Sigmoid colon (tissue), 7 donors: ENCODE measurements around the gene NR6A1. TPM values are rescaled to one million over a fixed set of nuclear protein-coding genes. Genes with fewer than 3 reads are reported as not detected.

Experiments used
- DNase-seq: peaks from one replicate; pipeline ENCODE4 v3.0.0-alpha.2; 2019
- H3K27ac ChIP-seq, 4 donors: fragments of 200-600 bp; sonication (generic); one replicate each; pipeline ENCODE4 v1.5.1; 2016 to 2019; ENCODE audit warnings: mild to moderate bottlenecking in 1 of 4
- H3K27me3 ChIP-seq, 3 donors: fragments of 200-600 bp; sonication (generic); one replicate each; pipeline ENCODE4 v1.5.1; 2019; ENCODE audit warnings: mild to moderate bottlenecking in 1 of 3
- H3K36me3 ChIP-seq, 4 donors: fragments of 200-600 bp; sonication (generic); one replicate each; pipeline ENCODE4 v1.5.1; 2016 to 2019
- H3K4me1 ChIP-seq, 4 donors: fragments of 200-600 bp; sonication (generic); one replicate each; pipeline ENCODE4 v1.5.1; 2017 to 2019
- H3K4me3 ChIP-seq, 4 donors: fragments of 200-600 bp; sonication (generic); one replicate each; pipeline ENCODE4 v1.5.1; 2017 to 2019; ENCODE audit warnings: mild to moderate bottlenecking in 2 of 4, moderate library complexity in 1 of 4
- H3K9me3 ChIP-seq, 4 donors: fragments of 200-600 bp in 3 of 4; sonication (generic) in 3 of 4; one replicate each; pipeline versions ENCODE4 v1.5.1 to v1.6.1; 2013 to 2019
- EP300 ChIP-seq, 4 donors: sonication (generic); formaldehyde crosslinking; IDR thresholded peaks; one replicate each; pipeline ENCODE4 v1.6.1; 2017; ENCODE audit warnings: antibody characterized with exemption in 4 of 4
- POLR2A ChIP-seq, 2 donors: fragments of 450-650 bp; IDR thresholded peaks; one replicate each; pipeline ENCODE4 v1.6.1; 2016; ENCODE audit warnings: antibody characterized with exemption in 2 of 2, mild to moderate bottlenecking in 2 of 2, moderate library complexity in 2 of 2
- POLR2AphosphoS5 ChIP-seq, 4 donors: sonication (generic); formaldehyde crosslinking; IDR thresholded peaks; one replicate each; pipeline ENCODE4 v1.6.1; 2017; ENCODE audit warnings: antibody characterized with exemption in 4 of 4
- WGBS, 2 donors: extraction: QIAGEN DNeasy Blood & Tissue Kit; methylation state at CpG; one replicate each; pipeline ENCODE4 v1.1.7; 2013; 5-methylcytosine and 5-hydroxymethylcytosine counted together
- intact Hi-C: fragments of 100-400 bp; cut with DNase I; formaldehyde crosslinking; loops from one replicate; pipeline ENCODE4 v1.15.1; 2023
- polyA plus RNA-seq, 3 donors: library from polyadenylated mRNA; stranded (reverse); fragments of 200-250 nt; gene quantifications; one replicate each; pipeline ENCODE4 v1.2.3, GENCODE V29; 2013
- total RNA-seq, 4 donors: library from RNA; depleted of rRNA; stranded (reverse); fragments of >200 nt; gene quantifications; one replicate each; pipeline ENCODE4 v1.1.0, GENCODE V29; 2016
- TF ChIP-seq, protein P1 (sequence below), 4 experiments: fragments of 450-650 bp in 3 of 4; fragments of 200-600 bp in 1 of 4; IDR thresholded peaks; one replicate each; pipeline ENCODE4 v1.5.1; 2016 to 2019; ENCODE audit warnings: antibody characterized with exemption in 4 of 4, mild to moderate bottlenecking in 3 of 4, moderate library complexity in 2 of 4
- donor health status: healthy with polysubstance abuse.
- donor health status: Bipolar disorder and iron deficiency.
- donor health status: healthy.

The NR6A1 gene
- total and polyA plus RNA-seq, 7 donors = 0.60 to 3.0 (median 1.8) TPM

DNA sequence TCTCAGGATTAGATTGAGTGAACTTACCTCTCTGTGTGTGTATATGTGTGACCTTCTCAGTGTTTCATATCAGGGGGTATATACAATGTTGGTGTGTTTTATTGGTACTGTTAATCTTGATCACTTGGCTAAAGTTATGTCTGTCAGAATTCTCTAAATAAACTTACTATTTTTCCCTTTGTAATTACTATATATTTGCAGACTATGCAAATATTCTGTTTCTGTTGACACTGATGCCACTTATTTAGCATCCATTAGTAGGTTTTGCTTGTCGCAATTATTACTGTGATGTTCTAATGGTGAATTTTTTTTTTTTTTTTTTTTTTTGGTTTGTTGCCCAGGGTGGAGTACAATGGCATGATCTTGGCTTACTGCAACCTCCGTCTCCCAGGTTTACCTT is 221.0 kb downstream of the NR6A1 start:
- DNase-seq = no peak

DNA sequence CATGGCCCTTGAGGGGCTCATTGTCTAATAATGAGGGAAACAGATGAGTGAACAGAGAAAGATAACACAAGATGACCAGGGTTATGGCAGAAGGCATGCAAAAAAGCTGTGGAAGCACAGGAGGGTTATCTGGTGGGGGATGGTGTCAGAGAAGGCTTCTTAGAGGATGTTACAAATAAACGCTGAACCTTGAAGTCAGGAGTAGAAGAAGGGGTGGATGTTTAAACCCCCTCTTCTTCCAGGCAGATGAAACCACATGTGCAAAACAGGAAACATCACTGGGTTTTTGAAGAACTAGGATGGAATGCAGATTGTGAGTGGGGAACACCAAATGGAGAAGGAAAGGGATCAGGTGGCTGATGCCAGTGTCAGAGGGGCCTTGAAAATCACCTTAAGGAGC is 222.1 kb downstream of the NR6A1 start:
- DNase-seq = no peak
- intact Hi-C loops = no loop called here
- 39 to 80% methylated on average over 1 of the region's 1 CpG for WGBS, 2 donors
- no peaks in the 10 kb centered on the region for H3K27me3 ChIP-seq
- peaks cover 0 to 5% (median 0%) of the 10 kb centered on the region in 4 donors for H3K4me1 ChIP-seq
- no peak overlapping the region for H3K4me3 ChIP-seq
- no peaks in the 10 kb centered on the region for H3K9me3 ChIP-seq
- H3K27ac ChIP-seq = no peak overlapping the region
- TF ChIP-seq, protein P1, sequence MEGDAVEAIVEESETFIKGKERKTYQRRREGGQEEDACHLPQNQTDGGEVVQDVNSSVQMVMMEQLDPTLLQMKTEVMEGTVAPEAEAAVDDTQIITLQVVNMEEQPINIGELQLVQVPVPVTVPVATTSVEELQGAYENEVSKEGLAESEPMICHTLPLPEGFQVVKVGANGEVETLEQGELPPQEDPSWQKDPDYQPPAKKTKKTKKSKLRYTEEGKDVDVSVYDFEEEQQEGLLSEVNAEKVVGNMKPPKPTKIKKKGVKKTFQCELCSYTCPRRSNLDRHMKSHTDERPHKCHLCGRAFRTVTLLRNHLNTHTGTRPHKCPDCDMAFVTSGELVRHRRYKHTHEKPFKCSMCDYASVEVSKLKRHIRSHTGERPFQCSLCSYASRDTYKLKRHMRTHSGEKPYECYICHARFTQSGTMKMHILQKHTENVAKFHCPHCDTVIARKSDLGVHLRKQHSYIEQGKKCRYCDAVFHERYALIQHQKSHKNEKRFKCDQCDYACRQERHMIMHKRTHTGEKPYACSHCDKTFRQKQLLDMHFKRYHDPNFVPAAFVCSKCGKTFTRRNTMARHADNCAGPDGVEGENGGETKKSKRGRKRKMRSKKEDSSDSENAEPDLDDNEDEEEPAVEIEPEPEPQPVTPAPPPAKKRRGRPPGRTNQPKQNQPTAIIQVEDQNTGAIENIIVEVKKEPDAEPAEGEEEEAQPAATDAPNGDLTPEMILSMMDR (IDR thresholded peaks at IDR 0.05) = no peak
- TF ChIP-seq EP300 (IDR thresholded peaks at IDR 0.05) = no peak
- no peak for TF ChIP-seq POLR2A (IDR thresholded peaks at IDR 0.05)
- no peak for TF ChIP-seq POLR2AphosphoS5 (IDR thresholded peaks at IDR 0.05)
- no peaks in the 10 kb centered on the region for H3K36me3 ChIP-seq

More for the DNA sequence above, 221.0 kb downstream of the NR6A1 start:
- TF ChIP-seq POLR2A (IDR thresholded peaks at IDR 0.05) (no peak), EP300 (IDR thresholded peaks at IDR 0.05) (no peak), POLR2AphosphoS5 (IDR thresholded peaks at IDR 0.05) (no peak)
- TF ChIP-seq, protein P1 (IDR thresholded peaks at IDR 0.05) = no peak
- Histone ChIP-seq H3K9me3 (no peaks in the 10 kb centered on the region), H3K27ac (no peak overlapping the region), H3K27me3 (no peaks in the 10 kb centered on the region), H3K4me1 (peaks cover 0 to 6% (median 0%) of the 10 kb centered on the region in 4 donors), H3K36me3 (no peaks in the 10 kb centered on the region), H3K4me3 (no peak overlapping the region)
- 90 to 93% methylated on average over 2 of the region's 2 CpGs for WGBS, 2 donors
- intact Hi-C loops = loop anchor here (5.0 kb wide), 1 partner anchor 162 kb away; no protein-coding TSS in a partner anchor

DNA sequence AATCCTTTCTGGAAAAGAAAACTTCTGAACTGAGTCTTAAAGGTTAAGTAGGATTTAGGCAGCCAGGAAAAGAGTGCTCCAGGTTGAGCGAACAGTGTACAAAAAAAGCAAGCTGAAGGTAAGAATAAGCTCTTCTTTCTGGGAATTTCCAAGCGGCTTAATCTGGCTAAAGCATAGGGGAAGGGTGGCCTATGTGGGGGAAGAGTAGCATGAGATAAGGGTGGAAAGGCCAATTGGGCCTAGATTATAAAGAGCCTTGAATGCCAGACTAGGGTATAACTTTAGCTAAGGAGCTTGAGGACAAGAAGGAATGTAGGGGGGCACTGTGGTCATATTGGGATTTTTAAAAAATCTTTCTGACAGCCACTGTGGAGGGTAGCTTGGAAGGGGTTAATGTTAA is 226.6 kb downstream of the NR6A1 start:
- no peak overlapping the region for H3K27ac ChIP-seq
- H3K27me3 ChIP-seq = no peaks in the 10 kb centered on the region
- no peak for DNase-seq
- H3K4me1 ChIP-seq = no peaks in the 10 kb centered on the region
- 97% methylated on average over 2 of the region's 2 CpGs for WGBS, 2 donors
- H3K36me3 ChIP-seq = no peaks in the 10 kb centered on the region
- no peak overlapping the region for H3K4me3 ChIP-seq
- intact Hi-C loops = no loop called here
- no peaks in the 10 kb centered on the region for H3K9me3 ChIP-seq
- TF ChIP-seq POLR2A (IDR thresholded peaks at IDR 0.05) (no peak), EP300 (IDR thresholded peaks at IDR 0.05) (no peak), POLR2AphosphoS5 (IDR thresholded peaks at IDR 0.05) (no peak)
- TF ChIP-seq, protein P1 (IDR thresholded peaks at IDR 0.05) = no peak

DNA sequence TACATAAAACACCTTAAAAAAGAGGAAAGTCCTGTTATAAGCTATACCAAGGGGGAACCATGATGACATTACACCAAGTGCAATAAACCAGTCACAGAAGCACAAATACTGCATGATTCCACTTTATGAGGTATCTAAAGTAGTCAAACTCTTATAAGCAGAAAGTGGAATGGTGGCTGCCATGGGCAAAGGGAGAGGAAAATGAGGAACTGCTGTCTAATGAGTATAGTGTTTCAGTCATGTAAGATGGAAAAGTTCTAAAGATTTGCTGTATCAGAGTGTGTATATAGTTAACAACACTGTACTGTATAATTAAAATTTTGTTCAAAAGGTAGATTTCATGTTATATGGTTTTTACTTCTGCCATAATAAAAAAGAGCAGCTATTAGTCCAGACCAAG is 229.3 kb downstream of the NR6A1 start:
- Histone ChIP-seq H3K36me3 (peaks cover 0 to 11% (median 2%) of the 10 kb centered on the region in 4 donors), H3K9me3 (no peaks in the 10 kb centered on the region), H3K27me3 (no peaks in the 10 kb centered on the region), H3K4me1 (no peaks in the 10 kb centered on the region), H3K27ac (no peak overlapping the region), H3K4me3 (no peak overlapping the region)
- intact Hi-C loops = no loop called here
- TF ChIP-seq EP300 (IDR thresholded peaks at IDR 0.05) (no peak), POLR2A (IDR thresholded peaks at IDR 0.05) (no peak), POLR2AphosphoS5 (IDR thresholded peaks at IDR 0.05) (no peak)
- TF ChIP-seq, protein P1 (IDR thresholded peaks at IDR 0.05) = no peak
- DNase-seq = no peak

DNA sequence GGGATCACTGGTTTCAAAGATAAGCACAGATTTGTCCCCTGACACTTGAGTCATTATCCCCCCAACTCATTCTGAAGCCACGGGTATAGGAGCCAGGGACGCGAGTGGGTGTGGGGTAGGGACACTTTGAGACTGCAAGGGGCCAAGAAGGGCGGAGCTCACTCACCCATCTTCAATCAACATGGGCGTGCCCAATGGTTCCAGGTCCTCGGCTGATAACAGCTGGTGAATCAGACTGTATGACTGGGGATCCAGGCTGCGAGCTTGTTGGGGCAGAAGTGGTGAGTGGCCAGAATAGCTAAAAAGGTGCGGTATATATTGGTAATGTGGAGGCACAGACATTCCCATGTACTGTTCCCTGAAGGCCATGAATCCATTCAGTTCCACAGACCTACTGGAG is 233.2 kb downstream of the NR6A1 start:
- H3K4me3 ChIP-seq = no peak overlapping the region
- H3K27ac ChIP-seq = no peak overlapping the region
- DNase-seq = no peak
- 48 to 76% methylated on average over 8 of the region's 8 CpGs for WGBS, 2 donors
- TF ChIP-seq POLR2A (IDR thresholded peaks at IDR 0.05) = no peak
- TF ChIP-seq EP300 (IDR thresholded peaks at IDR 0.05) = no peak
- no peaks in the 10 kb centered on the region for H3K9me3 ChIP-seq
- H3K36me3 ChIP-seq = peaks cover 0 to 19% (median 2%) of the 10 kb centered on the region in 4 donors
- H3K27me3 ChIP-seq = no peaks in the 10 kb centered on the region
- intact Hi-C loops = loop anchor here (10.0 kb wide), 2 partner anchors 113 to 413 kb away; no protein-coding TSS in a partner anchor
- no peaks in the 10 kb centered on the region for H3K4me1 ChIP-seq
